DOHH2 (cell line): ENCODE results near the gene DUS2.

Experiments
- H3F3A ChIP-seq: fragments of 200-600 bp; sonication (generic), shearing (Covaris generic); 2 replicates; pipeline ENCODE4 v1.6.0; 2016; ENCODE audit warnings: antibody characterized with exemption, mild to moderate bottlenecking; ENCODE audit not compliant: control insufficient read depth, insufficient read depth
- H3K27ac ChIP-seq: fragments of 200-600 bp; sonication (generic); 2 replicates; pipeline ENCODE4 v1.5.1; 2014; ENCODE audit warnings: low read depth, mild to moderate bottlenecking, low read length, moderate library complexity
- H3K27me3 ChIP-seq: fragments of 200-600 bp; sonication (generic); 2 replicates; pipeline ENCODE4 v1.6.1; 2014; ENCODE audit warnings: mild to moderate bottlenecking, low read length, mixed read lengths; ENCODE audit not compliant: control insufficient read depth
- H3K36me3 ChIP-seq: fragments of 200-600 bp; sonication (generic); 2 replicates; pipeline ENCODE4 v1.6.1; 2014; ENCODE audit warnings: mild to moderate bottlenecking, low read length, moderate library complexity, mixed read lengths; ENCODE audit not compliant: control insufficient read depth
- H3K4me1 ChIP-seq: fragments of 200-600 bp; sonication (generic); 2 replicates; pipeline ENCODE4 v1.6.1; 2014; ENCODE audit warnings: mild to moderate bottlenecking, low read length, mixed read lengths; ENCODE audit not compliant: control insufficient read depth
- H3K4me2 ChIP-seq: fragments of 200-600 bp; sonication (generic); 2 replicates; pipeline ENCODE4 v1.6.0; 2014; ENCODE audit warnings: mild to moderate bottlenecking, low read length, moderate library complexity
- H3K4me3 ChIP-seq: fragments of 200-600 bp; sonication (generic); 2 replicates; pipeline ENCODE4 v1.5.1; 2014; ENCODE audit warnings: mild to moderate bottlenecking, low read length, mixed read lengths
- H3K79me2 ChIP-seq: fragments of 200-600 bp; sonication (generic); 2 replicates; pipeline ENCODE4 v1.6.1; 2014; ENCODE audit warnings: mild to moderate bottlenecking, low read length, mixed read lengths; ENCODE audit not compliant: control insufficient read depth
- H3K9me2 ChIP-seq: fragments of 200-600 bp; sonication (generic); replicated peaks from 2 replicates; pipeline ENCODE4 v1.6.1; 2014; ENCODE audit warnings: mild to moderate bottlenecking, low read length, mixed read lengths; ENCODE audit not compliant: control insufficient read depth
- H3K9me3 ChIP-seq: fragments of 200-600 bp; sonication (generic); 2 replicates; pipeline ENCODE4 v1.6.1; 2014; ENCODE audit warnings: antibody characterized with exemption, low read length, mixed read lengths; ENCODE audit not compliant: control insufficient read depth, insufficient read depth
- H4K20me1 ChIP-seq: fragments of 200-600 bp; sonication (generic); 2 replicates; pipeline ENCODE4 v1.6.0; 2014; ENCODE audit warnings: low read depth, mild to moderate bottlenecking, antibody characterized with exemption, low read length, moderate library complexity; ENCODE audit not compliant: control insufficient read depth, insufficient read depth
- EZH2phosphoT487 ChIP-seq: fragments of 200-600 bp; sonication (generic); IDR thresholded peaks from 2 replicates; pipeline ENCODE4 v1.6.1; 2017; ENCODE audit warnings: borderline replicate concordance, mild to moderate bottlenecking, antibody characterized with exemption, low read length, moderate library complexity, mixed read lengths
- TF ChIP-seq, protein P1 (sequence below): fragments of 200-600 bp; sonication (generic); IDR thresholded peaks from one replicate; pipeline ENCODE4 v1.5.1; 2014; ENCODE audit warnings: antibody characterized with exemption, mild to moderate bottlenecking, low read depth, low read length; ENCODE audit not compliant: poor library complexity, severe bottlenecking

DUS2 gene

DNA sequence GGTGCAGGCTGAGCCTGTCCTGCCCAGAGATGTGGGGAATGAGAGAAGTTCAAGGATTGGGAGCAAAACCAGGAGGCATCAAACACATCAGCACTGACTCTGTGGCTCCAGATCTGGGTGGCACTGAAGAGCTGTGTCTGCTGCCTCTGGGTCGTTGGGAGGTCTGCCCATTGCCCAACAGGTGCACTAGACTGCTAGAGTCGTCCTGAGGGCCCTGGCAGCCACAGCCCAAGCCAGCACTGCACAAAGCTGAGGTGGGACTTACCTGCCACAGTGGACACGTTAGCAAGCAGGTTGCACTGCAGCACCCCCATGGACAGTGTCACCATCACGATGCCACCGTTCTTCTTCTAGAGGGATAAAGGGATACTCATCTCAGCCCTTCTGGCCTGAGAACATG, 46.1 kb upstream of the DUS2 start:
- Histone ChIP-seq H3K36me3 (no peaks in the 10 kb centered on the region), H3K27me3 (peaks cover 26% of the 10 kb centered on the region), H3K79me2 (no peaks in the 10 kb centered on the region)

DNA sequence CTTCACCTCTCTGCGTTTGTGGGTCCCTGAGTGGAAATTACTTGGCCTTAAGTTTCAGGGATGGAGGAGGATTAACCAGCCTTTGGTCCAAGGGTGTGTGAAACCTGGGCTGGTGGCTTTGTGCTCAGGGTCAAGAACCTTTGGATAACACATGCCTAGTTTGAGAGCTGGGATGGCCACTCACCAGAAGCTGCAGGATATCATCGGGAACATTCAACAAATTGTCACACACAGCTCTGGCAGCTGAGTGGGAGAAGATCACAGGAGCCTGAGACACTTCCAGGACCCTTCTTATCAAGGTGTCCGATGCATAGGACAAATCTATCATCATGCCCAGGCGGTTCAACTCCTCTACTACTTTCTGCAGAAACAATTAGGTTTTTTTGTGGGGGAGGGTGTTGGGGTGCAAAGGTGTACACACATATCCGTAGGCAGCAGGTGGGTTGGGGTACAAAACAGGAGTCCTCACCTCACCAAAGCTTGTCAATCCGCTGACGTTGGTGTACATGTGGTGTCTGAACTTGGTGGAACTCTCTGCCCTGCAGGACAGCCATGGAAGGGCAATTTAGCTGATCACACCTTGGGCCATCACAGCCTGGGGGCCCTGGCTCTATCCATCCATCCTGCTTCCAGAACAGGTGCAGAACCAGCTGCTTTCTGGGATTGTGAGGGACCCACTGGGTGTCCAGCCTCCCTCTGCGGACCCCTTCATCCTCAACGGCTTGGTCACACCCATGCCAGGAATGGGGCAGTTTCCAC, 45.4 kb upstream of the DUS2 start:
- Histone ChIP-seq H3K27ac (no peak overlapping the region), H3K27me3 (peaks cover 26% of the 10 kb centered on the region), H3K36me3 (no peaks in the 10 kb centered on the region), H3K4me3 (no peak overlapping the region), H3K9me2 (no peaks in the 10 kb centered on the region), H3K4me1 (peaks cover 12% of the 10 kb centered on the region), H3F3A (no peaks in the 10 kb centered on the region), H3K4me2 (no peak overlapping the region), H3K9me3 (no peaks in the 10 kb centered on the region), H4K20me1 (no peaks in the 10 kb centered on the region), H3K79me2 (no peaks in the 10 kb centered on the region)
- TF ChIP-seq, protein P1, sequence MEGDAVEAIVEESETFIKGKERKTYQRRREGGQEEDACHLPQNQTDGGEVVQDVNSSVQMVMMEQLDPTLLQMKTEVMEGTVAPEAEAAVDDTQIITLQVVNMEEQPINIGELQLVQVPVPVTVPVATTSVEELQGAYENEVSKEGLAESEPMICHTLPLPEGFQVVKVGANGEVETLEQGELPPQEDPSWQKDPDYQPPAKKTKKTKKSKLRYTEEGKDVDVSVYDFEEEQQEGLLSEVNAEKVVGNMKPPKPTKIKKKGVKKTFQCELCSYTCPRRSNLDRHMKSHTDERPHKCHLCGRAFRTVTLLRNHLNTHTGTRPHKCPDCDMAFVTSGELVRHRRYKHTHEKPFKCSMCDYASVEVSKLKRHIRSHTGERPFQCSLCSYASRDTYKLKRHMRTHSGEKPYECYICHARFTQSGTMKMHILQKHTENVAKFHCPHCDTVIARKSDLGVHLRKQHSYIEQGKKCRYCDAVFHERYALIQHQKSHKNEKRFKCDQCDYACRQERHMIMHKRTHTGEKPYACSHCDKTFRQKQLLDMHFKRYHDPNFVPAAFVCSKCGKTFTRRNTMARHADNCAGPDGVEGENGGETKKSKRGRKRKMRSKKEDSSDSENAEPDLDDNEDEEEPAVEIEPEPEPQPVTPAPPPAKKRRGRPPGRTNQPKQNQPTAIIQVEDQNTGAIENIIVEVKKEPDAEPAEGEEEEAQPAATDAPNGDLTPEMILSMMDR: no peak
- TF ChIP-seq EZH2phosphoT487: no peak

More for the DNA sequence above, 46.1 kb upstream of the DUS2 start:
- Histone ChIP-seq H3K4me1 (peaks cover 12% of the 10 kb centered on the region), H3F3A (no peaks in the 10 kb centered on the region), H3K9me3 (no peaks in the 10 kb centered on the region), H3K9me2 (no peaks in the 10 kb centered on the region), H3K4me2 (no peak overlapping the region), H3K27ac (no peak overlapping the region), H4K20me1 (no peaks in the 10 kb centered on the region), H3K4me3 (no peak overlapping the region)
- TF ChIP-seq, protein P1: no peak
- no peak for TF ChIP-seq EZH2phosphoT487

DNA sequence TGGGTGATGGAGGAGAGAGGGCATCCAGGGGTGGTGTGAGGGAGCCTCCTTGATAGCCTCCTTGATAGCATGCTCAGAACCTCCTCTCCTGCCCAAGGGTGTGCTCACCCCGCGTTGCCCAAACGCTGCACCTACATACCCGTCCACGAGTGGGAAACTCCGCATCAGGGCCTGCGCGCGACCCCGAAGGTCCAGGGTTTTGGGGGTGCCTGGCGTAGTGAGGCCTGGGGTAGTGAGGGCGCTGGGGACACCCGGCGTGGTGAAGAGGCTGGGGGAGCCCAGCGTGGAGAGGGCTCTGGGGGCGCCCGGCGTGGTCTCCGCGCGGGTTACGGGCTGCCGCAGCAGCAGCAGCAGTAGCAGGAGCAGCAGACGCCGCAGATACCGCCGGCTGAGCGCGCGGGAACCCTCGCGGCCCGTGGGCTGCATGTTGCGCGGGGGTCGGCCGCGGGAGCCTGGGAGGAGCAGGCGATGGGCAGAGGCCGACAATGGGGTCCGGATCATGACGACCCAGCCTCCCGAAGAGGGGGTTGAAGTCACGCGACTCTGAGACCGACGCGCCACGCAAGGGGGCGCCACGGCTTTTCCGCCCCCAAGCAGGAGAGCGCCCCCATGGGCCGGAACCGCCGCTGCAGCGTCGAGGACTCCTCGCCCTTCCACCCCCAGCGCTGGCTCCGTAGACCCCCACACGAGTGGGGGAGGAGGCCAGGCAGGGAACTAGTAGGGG, 43.0 kb upstream of the DUS2 start, which contains the start of gene DPEP3:
Gene DPEP3, minus strand, starts transcription at position 545 of the 724 bp plus-strand sequence. Its CDS starts 119 bp downstream, at position 426.
- H4K20me1 ChIP-seq: no peaks in the 10 kb centered on the region

More for the DNA sequence above, 43.0 kb upstream of the DUS2 start, which contains the start of gene DPEP3:
- no peaks in the 10 kb centered on the region for H3K9me3 ChIP-seq
- no peaks in the 10 kb centered on the region for H3K36me3 ChIP-seq
- H3K9me2 ChIP-seq: no peaks in the 10 kb centered on the region
- TF ChIP-seq EZH2phosphoT487: no peak
- TF ChIP-seq, protein P1: peak; percentile 17
- H3K4me1 ChIP-seq: peaks cover 28% of the 10 kb centered on the region
- H3K4me2 ChIP-seq: no peak within 1 kb of the TSS
- no peak within 1 kb of the TSS for H3K27ac ChIP-seq
- H3K27me3 ChIP-seq: peaks cover 21% of the 10 kb centered on the region
- H3K79me2 ChIP-seq: no peaks in the 10 kb centered on the region
- H3F3A ChIP-seq: no peaks in the 10 kb centered on the region
- H3K4me3 ChIP-seq: no peak within 1 kb of the TSS
